Hematopoietic multipotent progenitor cell treated with erythropoietin and hydrocortisone succinate and interleukin-3 and kit ligand, for 4 days (in vitro differentiated cells): ENCODE results near the gene MORN4.
A peak's percentile ranks its signal among the peaks of the same experiment; 100 is the strongest.
"Not testable (repeated sequence)": the region's sequence is repeated elsewhere in the genome, so short reads cannot be mapped to it uniquely, and the experiment has no call there.

ENCODE experiments used
- DNase-seq: peaks from one replicate; pipeline ENCODE4 v3.0.0-alpha.2; 2015

Gene MORN4

DNA sequence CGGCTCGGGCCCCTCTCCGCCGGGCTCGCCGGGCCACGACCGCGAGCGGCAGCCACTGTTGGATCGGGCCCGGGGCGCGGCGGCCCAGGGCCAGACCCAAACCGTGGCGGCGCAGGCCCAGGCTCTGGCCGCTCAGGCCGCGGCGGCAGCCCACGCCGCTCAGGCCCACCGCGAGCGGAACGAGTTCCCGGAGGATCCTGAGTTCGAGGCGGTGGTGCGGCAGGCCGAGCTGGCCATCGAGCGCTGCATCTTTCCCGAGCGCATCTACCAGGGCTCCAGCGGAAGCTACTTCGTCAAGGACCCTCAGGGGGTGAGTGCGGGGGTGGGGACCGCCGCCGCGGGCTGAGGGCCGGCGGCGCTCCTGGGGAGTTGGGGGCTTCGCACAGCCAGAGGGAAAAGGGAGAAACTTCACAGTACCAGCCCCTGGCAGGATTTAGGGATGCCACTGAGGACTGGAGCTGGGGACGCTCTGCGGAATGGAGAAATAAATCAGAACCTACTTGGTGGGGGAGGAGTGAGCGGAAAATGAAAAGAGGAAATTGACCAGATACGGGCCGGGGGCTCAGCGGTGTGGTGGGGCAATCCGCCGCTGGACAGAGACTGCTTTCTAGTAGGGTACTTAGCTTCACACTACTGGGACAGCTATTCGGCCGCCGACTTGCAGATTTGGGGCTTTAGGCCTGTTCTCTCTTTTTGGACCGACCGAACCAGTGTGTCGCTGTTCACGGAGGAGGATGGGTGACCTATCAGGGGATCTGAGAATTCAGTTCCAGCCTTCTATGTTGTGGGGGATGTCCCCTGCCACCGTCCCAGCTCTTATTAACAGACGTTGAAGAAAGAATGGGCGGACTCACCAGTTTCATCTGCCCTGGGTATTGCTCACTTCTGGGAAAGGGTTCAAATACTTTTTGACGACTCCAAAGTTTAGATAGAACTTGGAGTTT is 7.8 kb upstream of the MORN4 start:
- DNase-seq, result peak; percentile 55

DNA sequence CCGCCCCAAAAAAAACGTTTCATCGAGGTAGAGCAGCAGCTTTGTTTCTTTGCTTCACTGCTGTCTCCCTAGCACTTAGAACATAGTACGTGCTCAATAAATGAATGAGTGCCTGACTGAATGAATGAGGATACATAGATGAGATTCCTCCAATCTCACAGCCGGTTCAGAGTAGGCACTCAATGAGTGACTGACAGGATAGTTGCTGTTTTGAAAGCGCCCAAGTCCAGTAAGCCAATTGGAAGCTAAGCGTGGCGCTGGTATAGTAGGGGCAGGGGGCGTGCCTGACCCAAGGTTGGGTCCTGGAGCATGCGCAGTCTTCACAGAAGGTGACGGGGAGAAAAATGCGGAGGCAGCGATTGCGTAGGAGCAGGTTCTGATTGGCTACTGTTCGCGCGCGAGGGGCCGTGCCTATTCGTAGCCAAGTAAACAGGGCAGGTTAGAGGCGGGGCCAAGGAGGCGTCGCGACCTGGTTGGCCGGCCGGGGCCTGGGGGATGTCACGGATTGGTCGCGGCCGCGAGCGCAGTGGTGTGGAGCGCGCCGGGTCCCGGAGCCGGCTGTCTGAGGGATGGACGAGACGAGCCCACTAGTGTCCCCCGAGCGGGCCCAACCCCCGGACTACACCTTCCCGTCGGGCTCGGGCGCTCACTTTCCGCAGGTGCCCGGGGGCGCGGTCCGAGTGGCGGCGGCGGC is 7.0 kb upstream of the MORN4 start, which contains the start of gene PI4K2A:
Gene PI4K2A, plus strand, starts transcription at position 498 of the 694 bp plus-strand sequence. Its CDS starts 72 bp downstream, at position 570.
- peak; percentile 100 for DNase-seq

DNA sequence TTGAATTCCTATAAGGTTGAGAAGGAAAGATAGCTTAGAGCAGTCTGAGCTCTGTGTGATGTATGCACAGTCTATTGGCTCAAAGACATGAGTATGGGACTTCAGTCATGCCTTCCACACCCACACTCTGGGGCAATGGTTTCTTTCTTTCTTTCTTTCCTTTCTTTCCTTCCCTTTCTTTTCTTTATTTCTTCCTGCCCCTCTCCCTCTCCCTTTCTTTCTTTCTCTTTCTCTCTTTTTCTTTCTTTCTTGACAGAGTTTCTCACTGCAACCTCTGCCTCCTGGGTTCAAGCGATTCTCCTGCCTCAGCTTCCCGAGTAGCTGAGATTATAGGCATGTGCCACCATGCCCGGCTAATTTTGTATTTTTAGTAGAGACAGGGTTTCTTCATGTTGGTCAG is 5.8 kb upstream of the MORN4 start:
- not testable (repeated sequence) for DNase-seq

DNA sequence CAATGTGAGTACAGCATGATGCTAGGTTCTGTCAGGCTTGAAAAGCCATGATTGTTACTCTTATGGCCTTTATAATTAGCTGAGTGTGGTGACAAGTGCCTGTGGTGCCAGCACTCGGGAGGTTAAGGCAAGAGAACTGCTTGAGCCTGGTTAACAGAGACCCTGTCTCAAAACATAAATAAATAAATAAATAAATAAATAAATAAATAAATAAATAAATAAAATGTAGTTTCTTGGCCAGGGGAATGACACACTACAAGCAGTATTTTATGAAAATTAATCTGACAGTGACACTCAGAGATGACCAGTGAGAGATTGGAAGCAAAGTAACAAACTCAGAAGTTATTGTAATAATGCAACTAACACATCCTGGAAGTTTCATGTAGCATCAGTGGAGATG is 2.3 kb upstream of the MORN4 start:
- DNase-seq, result no peak

DNA sequence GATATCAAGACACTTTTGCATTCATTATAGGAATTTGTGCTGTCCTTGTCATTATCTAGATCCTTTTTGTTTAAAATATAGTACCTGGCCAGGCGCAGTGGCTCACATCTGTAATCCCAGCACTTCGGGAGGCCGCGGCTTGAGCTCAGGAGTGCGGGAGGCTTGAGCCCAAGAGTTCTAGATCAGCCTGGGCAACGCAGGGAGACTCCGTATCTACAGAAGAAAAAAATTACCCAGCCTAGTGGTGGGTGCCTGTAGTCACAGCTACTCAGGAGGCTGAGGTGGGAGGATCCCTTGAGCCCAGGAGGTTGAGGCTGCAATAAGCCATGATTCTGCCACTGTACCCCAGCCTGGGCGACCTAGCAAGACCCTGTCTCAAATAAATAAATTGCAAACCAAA is 621 bp upstream of the MORN4 start:
- DNase-seq, result peak; percentile 64

DNA sequence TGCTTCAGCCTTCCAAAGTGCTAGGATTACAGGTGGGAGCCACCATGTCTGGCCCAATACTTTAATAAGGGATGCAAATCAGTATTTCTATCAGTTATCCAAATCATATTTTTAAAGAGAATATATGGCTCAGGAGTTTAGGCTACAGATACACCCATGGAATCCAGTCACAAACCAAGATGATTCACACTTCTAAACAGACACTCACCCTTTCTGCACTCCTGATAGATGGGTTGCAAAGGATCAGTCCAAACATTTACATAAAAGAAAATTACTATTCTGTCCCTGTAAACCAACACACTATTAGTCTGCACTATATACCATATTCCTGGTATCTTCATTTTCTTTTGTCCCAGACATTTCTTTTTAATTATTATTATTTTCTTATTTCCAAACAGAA is 2.2 kb downstream of the MORN4 start:
- DNase-seq, result no peak

DNA sequence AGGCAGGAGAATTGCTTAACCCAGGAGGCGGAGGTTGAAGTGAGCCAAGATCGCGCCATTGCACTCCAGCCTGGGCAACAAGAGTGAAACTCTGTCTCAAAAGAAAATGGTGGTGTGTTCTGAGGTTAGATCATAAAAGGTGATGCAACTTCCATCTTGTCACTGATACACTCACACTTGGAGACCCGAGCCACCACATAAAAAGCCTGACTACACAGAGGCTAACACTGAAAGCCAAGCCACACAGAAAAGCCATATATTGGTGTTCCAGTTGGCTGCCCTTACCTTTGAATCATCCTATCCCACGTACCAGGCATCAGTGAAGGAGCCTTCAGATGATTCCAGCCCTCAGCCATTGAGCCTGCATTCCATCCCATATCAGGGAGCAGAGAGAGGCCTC is 4.0 kb downstream of the MORN4 start:
- no peak for DNase-seq

DNA sequence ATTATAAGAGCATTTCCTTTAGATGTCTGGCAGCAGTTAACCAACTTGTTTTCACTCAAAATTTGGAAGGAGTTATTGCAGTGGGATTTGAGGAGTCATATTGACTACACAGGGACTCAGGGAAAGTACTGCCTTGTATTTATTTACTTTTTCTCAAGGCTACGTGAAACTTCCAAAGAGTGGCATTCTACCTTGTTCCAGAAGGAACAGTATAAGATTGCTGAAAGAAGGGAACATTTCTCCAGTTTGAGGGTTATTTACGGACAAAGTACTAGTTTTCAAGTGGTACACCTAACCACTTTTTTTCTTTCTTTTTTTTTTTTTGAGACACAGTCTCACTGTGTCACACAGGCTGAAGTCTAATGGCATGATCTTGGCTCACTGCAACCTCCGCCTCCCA is 5.1 kb downstream of the MORN4 start:
- no peak for DNase-seq

DNA sequence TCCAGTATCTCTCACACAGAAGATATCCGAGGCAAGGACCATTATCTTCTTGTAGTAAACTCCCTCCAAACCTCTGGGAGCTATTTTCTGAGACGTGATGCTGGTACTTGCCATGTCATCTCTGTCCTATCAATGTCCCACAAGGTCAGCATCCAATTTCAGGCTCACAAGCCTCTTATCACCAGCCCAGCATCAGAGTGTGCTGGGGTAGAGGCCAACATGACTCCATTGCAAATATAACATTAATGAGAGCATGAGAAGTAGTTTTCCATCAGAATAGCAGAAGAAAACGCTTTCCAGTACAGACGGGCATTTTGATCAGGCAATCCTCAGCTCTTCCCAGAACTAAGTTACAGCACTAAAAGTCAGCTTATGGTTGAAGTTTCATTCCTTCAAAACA is 5.6 kb downstream of the MORN4 start:
- peak; percentile 27 for DNase-seq

DNA sequence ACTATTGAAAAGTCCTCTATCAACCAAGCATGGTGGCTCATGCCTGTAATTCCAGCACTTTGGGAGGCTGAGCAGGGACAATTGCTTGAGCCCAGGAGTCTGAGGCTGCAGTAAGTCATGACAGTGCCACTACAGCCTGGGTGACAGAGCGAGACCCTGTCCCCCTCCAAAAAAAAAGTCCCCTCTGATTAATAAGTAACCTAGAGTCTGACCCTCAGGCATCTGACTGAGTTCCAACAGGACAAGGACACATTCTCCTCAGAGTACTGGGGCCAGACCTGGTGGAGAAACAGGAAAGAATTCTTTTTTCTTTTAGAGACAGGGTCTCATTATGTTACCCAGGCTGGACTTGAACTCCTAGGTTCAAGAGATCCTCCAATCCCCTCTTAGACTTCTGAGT is 10.0 kb downstream of the MORN4 start:
- no peak for DNase-seq

DNA sequence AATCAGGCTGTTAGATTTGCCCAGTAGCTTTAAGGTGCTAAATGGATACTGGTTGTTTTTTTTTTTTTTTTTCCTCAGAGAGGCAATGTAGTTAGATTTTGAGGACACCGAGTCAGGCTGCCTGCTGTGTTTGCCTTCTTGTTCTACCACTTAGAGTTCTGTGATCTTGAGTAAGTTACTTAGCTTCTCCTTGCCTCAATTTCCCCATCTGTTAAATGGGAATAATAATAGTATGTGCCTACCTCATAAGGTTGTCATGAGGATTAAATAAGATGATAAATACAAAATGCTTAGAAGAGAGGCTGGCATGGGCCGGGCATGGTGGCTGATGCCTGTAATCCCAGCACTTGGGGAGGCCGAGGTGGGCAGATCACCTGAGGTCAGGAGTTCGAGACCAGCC is 14.6 kb downstream of the MORN4 start:
- DNase-seq, result no peak

DNA sequence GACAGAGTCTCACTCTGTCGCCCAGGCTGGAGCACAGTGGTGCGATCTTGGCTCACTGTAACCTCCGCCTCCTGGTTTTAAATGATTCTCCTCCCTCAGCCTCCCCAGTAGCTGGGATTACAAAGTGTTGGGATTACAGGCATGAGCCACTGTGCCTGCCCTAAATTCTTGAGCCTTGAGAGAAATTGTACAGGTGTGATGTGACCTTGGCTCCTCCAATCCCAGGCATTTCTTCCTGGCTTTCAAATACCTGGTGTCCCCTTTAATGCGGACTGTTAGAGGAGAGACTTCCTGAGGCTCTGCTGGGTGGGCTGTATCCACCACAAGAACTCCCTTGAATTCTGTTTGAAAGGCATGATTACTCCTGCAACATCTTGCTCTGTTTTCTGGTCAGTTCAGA is 15.0 kb downstream of the MORN4 start:
- DNase-seq, result no peak

DNA sequence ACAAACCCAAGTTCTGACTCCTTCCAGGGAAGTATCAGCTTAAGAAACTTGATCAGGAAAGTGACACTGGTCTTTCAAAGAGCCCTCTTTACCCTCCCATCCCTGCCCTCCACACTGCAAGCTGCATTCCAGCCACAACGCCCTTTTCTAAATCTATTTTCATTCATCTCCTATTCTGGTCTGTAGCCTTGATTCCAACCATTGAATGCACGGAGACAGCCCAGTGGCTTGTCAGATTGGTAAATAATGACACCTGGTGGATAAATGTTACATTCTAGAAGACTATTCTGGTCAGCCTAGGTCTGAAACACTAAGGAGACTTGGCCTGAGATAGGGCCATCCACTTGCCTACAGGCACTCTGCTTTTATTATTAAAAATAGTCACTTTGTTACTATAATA is 20.9 kb downstream of the MORN4 start:
- DNase-seq, result peak; percentile 64

DNA sequence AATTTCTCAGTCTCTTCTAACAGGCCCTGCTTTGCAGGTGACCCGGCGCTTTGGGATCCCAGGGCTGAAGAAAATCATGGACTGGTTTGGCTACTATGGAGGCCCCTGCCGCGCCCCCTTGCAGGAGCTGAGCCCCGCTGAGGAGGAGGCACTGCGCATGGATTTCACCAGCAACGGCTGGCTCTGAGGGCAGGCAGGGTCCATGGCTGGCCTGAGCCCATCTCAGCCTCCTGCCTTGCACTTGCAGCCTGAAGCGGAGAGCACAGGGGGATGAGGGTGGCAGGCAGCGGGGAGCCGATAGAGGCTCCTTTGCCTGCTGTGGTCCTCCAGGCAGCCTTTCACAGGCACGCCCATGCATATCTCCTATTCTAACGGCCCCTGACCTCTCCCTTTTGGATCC is 21.8 kb downstream of the MORN4 start:
- no peak for DNase-seq

DNA sequence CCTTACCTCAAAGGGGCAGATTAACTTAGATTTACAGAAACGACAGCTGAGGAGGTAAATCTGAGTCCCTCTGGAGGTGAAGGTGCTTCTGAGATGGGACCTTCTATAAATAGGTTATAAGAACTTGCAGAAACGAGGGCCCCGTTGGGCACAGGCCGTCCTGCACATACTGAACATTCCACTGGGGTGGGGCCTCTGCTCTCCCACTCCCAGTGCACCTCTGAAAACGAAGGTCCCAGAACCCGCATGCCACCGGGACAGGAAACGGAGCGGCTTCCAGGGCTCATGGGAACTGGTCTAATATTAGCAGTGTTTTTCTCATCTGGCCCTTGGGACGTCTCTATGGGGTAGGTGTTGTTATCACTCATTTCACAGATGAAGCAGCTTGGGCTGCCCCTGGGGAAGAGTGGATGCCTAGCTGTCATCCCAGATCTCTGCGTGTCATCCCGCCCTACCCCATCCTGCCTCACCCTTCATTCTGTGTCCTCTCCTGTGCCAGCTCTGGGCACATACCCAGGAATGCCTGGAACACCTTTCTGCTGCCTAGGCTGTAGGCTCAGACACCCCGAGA is 24.2 kb downstream of the MORN4 start:
- DNase-seq, result no peak

DNA sequence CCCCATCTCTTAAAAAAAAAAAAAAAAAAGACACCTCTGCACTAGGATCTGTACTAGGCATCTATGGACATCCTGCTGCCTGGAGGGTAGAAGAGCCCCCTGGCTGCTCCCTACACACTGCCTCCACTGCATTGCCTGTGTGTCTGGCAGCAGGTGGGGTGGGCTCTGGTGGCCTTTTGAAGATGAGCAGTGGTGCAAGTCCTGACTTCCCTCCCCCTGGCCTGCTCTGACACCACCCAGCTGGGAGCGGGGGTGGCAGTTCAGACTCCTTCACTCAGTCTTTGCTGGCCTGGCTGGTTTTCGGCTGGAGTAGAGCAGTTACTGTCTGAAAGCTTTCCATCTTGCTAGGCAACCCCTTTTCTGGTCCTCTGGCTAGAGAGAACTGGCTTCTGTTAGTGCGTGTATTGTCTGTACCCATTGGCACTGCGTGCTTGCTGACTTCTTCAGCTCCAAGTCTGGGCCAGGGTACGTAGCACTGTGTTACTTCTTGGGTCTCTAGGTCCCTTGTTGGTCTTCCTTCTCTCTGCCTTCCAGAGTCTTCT is 26.1 kb downstream of the MORN4 start:
- no peak for DNase-seq

DNA sequence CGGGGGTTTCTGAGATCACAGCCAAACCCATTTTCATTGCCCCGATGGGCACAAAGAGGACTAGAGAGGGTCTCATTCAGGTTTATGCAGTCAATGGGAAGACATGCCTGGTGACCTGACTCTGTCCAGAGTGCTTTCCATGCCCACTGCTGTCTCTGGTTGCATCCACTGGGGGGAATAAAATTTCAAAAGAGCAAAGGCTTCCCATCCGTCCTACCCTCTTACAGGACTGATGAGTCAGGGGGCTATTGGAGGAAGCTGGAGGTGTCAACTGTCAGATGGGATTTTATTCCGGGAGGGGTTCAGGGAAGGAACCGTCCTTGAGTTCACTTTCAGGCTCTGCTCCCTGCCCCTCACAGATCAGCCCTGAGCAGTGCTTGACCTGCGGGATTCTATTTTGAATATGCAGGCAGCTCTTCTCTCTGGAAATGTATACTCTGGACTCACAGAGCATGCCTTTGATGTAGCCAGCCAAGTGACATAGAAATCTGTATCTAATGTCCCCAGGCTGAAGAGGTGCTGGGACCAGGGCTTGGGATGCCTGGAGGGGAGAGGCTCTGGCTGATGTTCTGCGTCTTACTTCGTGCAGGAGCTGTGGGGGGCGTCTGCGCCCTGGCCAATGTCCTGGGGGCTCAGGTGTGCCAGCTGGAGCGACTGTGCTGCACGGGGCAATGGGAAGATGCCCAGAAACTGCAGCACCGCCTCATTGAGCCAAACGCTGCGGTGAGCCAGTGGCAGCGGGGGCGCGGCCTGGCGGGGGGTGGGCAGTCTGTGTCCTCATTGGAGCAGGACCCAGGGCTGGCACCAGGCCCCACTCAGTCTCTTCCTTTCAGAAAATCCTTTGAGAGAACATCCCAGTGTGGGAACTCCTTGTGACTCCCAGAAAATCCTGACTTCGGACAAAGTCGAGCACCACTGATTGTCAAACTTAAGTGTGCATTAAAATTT is 31.8 kb downstream of the MORN4 start:
- DNase-seq, result no peak

DNA sequence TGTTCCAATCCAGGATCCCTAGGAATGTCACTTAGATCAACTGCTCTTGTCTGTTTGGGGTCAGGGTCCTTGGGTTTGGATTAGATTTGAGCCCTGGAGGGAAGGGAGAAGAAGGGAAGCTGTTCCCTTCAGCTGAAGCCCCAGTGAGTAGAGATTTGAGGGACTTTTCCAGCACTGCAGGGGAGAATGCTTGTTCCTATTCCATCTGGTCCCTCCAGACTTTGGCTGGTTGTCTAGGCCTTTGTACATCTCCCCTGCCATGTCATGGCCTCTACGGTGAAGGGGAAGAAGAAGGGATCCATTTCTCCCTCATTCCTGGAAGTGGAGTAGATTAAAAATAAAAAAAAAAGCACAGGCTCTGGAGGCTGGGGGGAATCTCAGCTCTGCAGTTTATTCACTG is 32.7 kb downstream of the MORN4 start:
- no peak for DNase-seq

DNA sequence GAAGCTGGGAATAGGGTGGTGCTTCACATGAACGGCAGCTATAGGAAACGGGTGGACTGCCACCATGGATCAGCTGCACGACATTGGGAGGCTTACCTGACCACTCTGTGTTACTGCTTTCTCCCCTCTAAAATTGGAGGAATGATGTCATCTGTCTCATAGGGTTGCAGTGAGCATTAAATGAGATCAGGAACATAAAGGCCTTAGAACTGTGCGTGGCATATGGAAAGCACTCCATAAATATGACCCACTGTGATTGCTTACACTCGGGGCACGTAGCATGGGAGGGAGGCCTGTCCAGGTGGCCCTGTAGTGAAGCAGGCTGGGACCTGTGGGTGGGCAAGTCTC is 34.1 kb downstream of the MORN4 start:
- DNase-seq, result no peak

DNA sequence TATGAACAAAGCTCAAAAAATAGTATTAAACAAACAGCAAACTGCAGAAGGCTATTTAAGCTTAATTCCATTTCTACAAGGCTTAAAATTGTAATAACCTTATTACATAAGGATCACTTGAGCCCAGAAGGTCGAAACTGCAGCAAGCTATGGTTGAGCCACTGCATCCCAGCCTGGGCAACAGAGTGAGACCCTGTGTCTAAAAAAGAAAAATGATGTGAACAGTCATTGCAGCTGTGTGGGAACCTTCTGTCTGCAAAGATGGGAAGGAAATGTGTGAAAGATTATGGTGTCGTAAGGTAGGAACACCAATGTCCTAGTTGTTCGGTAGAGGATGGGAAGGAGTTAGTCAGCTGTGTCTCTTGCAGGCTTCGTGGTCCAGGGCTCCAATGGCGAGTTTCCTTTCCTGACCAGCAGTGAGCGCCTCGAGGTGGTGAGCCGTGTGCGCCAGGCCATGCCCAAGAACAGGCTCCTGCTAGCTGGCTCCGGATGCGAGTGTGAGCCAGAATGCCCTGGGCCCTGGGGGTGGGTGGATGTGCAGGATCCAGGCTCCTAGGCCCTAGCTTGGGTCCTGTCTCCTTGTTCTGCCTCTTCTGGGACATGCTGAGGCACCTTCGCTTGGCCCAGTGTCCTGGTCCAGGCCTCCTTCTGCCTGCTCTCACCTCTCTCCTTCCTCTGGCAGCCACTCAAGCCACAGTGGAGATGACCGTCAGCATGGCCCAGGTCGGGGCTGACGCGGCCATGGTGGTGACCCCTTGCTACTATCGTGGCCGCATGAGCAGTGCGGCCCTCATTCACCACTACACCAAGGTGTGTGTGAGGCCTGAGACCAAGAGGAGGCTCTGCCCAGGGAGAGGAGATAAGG is 34.7 kb downstream of the MORN4 start:
- no peak for DNase-seq

DNA sequence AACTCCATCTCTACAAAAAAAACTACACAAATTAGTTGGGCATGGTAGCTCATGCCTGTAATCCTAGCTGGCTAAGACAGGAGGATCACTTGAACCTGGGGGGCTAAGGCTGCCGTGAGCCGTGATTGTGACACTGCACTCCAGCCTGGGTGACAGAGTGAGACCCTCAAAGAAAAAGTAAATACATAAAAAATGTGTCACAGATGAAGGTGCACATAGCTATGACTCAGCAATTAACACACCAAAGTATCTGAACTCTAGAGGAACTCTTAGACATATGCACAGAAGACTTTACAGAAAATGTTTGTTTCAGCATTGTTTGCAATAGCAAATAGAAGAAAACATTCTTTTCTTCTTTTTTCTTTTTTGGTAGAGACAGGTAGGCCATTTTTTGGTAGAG is 35.5 kb downstream of the MORN4 start:
- peak; percentile 20 for DNase-seq
